ENCODE results near the gene TBCC.
"Not testable (repeated sequence)": the region's sequence is repeated elsewhere in the genome, so short reads cannot be mapped to it uniquely, and the experiment has no call there.

TBCC gene, protein sequence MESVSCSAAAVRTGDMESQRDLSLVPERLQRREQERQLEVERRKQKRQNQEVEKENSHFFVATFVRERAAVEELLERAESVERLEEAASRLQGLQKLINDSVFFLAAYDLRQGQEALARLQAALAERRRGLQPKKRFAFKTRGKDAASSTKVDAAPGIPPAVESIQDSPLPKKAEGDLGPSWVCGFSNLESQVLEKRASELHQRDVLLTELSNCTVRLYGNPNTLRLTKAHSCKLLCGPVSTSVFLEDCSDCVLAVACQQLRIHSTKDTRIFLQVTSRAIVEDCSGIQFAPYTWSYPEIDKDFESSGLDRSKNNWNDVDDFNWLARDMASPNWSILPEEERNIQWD

DNA sequence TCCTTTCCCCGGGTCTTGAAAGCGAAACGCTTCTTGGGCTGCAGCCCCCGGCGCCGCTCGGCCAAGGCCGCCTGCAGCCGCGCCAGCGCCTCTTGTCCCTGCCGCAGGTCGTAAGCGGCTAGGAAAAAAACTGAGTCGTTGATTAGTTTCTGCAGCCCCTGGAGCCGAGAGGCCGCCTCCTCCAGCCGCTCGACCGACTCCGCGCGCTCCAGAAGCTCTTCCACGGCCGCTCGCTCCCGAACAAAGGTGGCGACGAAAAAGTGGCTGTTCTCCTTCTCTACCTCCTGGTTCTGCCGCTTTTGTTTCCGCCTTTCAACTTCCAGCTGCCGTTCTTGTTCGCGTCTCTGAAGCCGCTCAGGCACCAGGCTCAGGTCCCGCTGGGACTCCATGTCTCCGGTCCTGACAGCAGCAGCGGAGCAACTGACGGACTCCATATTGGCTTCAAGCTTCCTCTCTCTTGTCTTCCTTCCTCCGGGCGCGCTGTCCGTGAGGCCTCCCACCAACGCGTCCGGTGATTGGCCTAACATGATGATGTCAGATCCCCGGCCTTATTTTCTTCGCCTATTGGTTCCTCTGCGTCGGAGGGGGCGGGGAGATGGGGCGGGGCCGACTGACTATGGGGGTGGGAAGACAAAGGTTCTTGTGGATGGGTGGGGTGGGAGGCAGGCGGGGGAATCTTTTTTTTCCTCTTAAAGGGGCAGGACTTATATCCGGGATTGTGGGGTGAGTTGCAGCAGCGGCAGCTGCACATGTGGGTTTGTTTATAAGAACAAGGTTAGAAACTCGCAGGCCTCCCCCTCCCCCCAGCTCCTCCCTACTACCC, at the start of gene TBCC:
Gene TBCC, minus strand, starts transcription at position 464 of the 823 bp plus-strand sequence. Its CDS starts 30 bp downstream, at position 434.
- peak; percentile 81 to 83 for DNase-seq (ENCODE audit: low read depth in 2 of 2)

DNA sequence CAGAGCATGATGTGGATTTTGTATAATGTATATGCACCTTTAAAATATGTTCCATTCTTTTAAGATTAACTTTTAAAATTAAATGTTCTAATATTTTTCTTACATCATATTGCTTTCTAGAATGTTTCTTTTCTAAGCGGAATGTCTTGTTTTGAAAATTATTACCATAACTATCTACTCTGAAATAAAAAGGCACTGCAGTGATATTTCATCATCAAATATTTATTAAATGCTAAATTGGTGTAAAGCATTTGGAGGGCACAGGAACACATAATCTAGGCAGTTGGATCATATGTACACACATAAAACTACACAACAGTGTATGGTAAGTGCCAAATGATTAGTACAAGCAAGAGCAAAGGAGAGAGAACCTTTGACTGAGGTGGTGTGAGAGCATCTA, 49.7 kb upstream of the TBCC start:
- DNase-seq (ENCODE audit: low read depth in 2 of 2): no peak

DNA sequence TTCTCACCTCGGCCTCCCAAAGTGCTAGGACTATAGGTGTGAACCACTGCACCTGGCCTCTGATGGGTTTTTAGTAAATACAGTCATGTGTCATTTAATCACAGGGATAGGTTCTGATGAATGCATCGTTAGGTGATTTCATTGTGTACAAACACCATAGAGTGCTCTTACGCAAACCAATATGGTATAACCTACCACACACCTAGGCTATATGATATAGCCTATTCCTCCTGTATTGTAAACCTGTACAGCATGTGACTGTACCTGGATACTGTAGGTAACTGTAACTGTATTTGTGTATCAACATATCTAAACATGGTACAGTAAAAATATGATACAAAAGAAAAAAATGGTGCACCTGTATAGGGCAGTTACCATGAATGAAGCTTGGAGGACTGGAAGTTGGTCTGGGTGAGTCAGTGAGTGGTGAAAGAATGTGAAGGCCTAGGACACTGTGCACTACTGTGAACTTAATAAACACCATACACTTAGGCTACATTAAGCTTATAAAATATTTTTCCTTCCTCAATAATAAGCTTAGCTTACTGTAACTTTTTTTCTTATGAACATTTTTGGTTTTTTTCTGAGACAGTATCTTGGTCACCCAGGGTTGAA, 45.9 kb upstream of the TBCC start:
- no peak for DNase-seq (ENCODE audit: low read depth in 2 of 2)

DNA sequence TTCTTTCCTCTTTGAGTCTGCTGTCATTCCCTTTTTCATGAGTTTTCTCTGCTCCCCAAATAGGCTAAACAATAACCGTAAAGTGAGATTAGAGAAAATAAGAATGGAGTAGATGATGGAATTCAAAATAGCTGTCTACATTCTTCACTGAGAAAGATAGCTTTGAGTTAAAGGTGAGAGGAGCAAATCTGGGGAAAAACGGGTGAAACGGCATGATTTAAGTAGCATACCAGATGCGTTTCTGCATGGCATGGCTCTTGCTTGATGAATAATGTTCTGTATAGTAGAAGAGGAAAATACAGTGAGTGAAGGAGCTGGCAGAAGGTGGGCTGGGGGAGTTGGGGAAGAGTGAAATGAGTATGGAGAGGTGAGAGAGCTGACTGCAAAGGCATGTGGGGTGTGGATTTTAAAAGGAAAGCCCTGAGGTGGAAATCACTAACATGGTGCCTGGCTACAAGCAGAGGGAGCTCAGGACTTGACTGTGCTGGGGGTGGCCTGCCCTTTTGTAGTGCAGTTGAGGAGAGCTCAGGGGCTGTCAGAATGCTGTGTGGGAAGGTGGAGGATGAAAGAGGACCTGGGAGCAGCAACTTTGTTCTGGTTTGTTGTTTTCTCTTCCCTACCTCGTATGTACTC, 44.8 kb upstream of the TBCC start:
- DNase-seq (ENCODE audit: low read depth in 2 of 2): no peak

DNA sequence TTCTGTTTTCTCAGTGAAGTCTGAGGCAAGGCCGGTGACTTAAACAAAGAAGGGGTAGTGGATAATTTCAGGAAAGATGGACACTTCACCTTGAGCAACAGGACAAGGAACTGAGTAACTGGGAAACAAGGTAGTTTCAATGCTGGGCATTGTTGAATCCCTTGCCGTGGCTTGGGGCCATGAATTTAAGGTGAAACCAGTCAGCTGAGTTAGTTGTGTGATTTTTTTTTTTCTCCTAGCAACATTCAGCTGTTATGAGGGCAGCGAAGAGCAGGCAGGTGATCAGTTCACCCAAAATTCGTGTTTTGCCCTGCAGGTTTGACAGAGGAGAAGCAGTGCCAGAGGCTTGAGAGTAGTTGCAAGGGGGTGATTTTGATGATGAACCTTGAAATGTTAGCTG, 42.8 kb upstream of the TBCC start:
- no peak for DNase-seq (ENCODE audit: low read depth in 2 of 2)

DNA sequence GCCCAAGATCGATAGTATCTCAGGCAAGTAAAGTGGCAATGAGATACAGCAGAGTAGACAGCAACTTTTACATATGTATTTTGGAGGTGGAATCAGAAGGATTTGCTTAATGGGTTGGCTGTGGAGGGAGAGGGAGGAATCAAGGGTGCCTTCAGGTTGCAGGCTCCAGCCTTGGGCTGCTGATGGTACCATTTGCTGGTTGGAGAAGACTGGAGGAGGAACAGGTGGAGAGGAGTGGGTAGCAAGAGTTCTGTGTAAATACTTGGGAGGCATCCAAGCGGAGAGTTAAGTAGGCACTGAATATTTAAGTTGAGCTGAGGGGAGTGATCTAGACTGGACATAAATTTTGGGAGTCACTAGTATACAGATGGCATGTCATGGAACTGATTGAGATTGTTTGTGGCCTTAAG, 41.2 kb upstream of the TBCC start:
- DNase-seq (ENCODE audit: low read depth in 2 of 2): no peak

DNA sequence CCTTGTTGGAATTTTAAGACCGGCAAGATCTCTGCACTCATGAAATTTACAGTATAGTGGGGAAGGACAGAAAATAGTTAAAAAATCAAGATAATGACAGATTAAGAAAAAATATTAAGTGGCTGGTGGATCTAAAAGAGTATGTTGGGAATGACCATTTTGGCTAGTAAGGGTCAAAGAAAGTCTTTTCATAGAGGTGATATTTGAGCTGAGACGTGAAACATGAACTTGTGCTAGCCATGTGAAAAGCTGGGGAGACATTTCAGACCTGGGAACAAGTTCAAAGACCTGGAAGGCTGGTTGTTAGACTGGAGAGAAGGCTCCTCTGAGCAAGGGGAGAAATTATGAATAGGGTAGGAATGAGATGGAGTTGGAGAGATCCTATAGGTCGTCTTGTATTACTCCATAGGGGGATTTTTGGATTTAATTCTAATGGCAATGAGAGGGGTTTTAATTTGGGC, 40.7 kb upstream of the TBCC start:
- DNase-seq (ENCODE audit: low read depth in 2 of 2): no peak

DNA sequence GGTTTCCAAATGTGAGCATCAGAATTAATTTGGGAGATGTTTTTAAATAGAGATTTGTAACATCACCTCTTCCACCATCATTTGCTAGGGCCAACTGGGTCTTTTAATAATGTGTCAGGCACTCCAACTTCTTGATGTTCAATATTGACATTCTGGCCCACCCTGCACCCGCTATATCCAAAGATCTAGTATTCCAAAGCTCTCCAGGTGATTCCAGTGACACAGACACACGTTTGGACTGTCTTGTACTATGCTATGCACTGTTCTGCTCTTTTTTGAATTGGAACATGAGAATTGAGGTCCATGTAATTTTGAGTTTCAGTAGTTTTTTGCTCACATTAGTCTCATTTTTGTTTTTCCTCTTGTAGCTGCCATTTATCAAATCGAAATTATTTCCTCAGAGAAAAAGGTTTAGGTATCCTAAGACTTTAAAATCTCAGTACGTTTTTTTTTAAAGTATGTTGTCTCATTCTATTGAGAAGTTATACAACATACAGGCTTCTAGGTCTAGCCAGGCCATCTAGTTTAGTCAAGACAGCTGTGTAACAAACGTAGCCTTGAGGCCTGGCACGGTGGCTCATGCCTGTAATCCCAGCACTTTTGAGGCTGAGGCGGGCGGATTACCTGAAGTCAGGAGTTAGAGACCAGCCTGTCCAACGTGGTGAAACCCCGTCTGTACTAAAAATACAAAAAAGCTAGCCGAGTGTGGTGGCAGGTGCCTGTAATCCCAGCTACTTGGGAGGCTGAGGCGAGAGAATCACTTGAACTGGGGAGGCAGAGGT, 39.0 kb upstream of the TBCC start:
- DNase-seq (ENCODE audit: low read depth in 2 of 2): no peak

DNA sequence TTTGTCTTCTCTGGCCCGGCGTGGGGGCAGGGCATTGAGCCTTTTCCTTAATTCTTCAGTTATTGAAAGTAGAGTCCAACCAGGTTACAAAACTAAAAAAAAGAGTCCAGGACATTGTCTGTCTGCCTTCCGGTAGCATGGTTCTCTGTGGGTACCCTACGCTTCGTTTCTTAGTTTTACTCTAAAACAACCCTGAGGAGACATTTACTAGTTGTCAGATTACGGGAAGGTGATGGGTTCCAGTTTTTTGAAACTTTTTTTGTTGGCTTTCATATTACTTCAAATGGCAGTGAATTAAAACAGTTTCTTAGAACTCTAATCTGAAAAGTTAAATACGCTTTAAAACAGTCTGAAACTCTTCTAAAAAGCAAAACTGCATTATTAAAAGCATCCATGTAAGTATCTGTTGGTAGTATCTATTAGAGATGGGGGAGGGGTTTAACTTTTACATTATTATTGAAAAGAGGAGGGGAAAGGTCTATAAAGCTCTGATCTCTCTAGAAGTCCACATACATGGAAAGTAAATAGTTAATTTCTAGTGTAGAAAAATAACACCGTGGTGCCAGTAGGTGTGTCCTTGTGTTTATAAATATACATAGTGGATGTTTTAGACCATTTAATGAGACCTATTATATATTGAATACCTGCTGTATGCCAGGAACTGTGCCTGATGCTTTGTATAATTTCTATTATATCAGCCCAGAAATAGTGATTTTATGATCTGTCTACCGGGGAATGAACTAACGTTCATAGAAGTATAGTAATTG, 38.2 kb upstream of the TBCC start:
- DNase-seq (ENCODE audit: low read depth in 2 of 2): no peak

DNA sequence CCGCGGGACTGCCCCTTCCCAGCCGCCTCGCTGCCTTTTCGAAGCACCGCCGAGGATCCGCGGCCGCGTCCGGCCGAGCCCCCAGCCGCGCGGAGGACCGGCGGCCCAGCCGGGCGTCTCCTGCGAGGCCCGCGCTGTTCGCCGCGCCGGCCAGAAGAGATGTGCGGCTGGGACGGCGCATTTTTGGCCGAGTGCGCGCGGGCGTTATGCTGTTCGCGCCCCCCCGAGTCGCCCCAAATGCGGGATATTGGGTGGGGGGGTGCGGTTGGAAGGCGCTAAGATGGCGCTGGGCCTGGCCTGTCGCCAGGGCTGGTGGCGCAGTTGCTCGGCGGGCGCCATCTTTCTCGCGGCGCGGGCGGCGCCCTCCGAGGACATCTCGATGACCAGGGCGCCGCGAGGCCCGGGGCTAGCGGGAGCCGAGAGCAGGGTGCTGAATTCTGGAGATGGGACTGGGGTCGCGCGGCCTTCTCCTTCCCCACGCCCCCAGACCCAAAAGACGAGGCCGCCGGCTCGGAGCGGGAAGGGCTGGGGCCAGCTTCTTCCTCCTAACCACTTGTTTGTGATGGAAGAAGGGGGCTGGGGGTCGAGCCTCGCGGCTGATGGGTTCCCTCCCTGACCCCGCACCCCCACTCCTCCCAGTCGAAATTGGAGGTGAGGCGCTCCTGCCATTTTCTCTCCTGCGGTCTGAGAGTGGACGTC, 37.4 kb upstream of the TBCC start:
- DNase-seq (ENCODE audit: low read depth in 2 of 2): peak; percentile 55 to 58

DNA sequence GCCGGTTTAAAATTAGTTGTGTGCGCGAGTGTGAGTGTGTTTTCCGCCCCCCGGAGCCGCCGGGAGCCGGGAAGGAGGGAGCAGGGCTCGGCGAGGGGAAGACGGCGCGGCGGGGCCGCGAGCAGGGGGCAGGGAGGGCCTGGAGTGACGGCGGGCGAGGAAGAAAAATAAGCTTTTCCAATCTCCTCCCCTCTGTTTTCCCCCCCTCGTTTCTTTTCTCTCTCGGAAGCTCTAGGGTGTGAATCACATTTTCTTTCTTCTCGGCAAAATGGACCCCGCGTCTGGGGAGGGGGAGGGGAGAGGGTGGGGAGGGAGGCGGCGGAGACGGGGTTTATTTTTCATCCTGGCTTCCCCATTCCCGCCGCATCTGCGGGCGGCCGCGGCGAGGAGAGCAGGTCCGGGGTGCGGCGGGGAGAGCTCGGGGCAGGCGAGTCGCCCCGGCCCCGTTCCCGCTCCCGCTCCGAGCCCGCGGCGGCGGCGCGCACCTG, 36.8 kb upstream of the TBCC start:
- peak; percentile 56 to 61 for DNase-seq (ENCODE audit: low read depth in 2 of 2)

DNA sequence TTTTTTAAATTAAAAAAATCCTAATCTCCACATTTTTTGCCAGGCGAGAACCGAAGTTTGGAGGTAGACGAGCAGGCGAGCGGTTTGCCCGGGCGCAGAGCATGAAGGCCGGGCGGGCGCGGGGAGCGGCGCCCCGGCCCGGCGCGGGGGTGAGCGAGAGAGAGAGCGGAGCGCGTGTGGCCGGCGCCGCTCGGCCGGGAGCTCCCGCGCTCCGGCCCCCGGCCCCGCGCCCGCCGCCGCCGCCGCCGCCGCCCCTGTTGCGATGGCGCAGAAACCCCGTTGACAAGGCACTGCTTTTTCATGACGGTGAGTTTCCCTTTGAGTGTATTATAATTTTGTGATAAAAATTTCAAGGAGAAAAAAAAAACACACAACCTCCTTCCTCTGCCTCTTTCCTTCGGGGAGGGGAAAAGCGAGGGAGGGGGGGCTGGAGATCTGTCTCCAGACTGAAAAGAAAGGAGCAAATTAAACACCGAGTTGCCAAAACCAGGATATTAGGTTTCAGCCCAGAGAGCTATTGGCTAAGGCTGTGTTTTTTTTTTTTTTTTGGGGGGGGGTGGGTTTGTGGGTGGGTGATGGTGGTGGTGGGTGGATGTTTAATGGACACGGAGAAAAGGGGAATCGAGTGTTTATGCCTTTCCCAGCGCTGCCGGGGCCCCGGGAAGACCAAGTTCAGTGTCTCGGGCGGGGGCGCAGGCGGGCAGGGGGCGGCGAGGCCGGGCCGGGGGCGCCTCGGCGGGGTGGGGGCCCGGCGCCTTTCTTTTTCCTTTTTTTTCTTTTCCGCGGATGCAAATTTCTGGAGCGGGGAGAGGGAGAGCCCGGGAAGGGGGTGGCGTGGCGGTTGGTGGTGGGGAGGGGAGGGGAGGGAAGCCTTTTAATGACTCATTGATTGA, 36.1 kb upstream of the TBCC start, which contains the start of gene BICRAL:
Gene BICRAL, plus strand, starts transcription at position 257 of the 893 bp plus-strand sequence. CDS start 39,971 bp downstream, outside the sequence.
- peak; percentile 51 to 58 for DNase-seq (ENCODE audit: low read depth in 2 of 2)

DNA sequence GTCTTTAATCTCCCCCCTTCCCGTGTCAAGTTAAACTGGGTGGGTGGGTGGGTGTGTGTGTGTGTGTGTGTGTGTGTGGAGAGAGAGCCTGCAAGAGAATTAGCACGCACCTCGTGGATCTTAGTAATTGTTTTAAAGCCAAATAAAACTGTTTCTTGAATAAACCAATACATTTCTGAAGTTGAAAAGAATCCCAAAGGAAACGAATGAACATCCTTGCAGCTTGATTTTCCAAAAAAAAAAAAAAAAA, 35.6 kb upstream of the TBCC start:
- DNase-seq (ENCODE audit: low read depth in 2 of 2): no peak

DNA sequence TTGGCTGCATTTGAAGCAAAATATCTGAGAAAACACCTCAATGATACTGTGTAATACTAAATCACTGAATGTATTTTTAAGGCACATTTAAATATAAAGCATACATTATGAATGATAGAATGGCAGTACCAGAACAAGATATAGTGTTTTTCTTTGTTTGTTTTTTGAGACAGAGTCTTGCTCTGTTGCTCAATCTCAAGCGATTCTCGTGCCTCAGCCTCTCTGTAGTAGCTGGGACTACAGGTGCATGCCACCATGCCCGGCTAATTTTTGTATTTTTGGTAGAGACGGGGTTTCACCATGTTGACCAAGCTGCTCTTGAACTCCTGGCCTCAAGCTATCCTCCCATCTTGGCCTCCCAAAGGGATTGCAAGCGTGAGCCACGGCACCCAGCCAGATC, 33.6 kb upstream of the TBCC start:
- DNase-seq (ENCODE audit: low read depth in 2 of 2): no peak

DNA sequence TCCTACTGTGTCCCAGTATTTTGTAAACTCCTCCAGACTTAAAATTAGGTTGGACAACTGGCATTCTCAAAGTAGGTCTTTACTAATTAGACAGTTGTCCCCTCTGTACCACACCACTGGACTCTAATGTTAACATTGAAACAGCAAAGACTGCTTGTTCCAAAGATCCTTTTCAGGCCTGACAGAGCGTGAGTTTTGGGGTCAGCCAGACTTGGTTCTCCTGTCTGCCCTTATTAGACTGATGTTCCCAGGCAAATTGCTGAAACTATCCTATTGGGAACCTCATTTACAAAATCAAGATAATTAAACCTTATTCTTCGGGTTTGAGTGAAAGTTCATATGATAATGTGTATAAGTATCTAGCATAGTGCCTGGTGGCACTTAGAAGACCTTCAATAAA, 32.2 kb upstream of the TBCC start:
- no peak for DNase-seq (ENCODE audit: low read depth in 2 of 2)

DNA sequence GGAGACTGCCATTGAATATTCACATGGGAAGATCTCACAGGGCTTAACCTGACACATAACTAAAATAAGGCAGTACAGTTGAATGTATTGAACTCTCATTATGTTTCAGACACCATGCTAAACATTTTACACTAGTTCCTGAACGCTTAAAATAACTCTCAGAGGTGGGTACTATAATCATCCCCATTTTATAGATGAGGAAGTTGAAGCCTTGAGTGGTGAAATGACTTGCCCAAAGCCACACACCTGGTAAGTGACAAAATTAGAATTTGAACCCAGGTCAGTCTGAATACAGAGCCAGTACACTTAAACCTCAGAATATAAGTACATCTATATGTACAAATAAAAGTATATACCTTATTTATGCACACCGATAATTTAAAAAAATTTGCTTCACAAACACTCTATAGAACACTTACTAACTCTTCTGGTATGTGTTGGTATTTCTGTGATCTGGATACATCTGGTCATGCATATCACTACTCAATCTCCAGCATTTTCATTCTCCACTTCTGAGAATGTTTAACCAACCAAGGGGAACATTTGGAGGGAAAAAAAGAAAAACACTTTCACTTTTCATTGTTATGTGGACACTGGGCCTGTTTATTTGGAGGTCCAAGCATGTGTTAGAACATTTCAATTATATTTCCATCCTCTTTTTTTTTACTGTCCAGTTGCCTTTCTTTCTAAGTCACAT, 31.4 kb upstream of the TBCC start:
- DNase-seq (ENCODE audit: low read depth in 2 of 2): no peak

DNA sequence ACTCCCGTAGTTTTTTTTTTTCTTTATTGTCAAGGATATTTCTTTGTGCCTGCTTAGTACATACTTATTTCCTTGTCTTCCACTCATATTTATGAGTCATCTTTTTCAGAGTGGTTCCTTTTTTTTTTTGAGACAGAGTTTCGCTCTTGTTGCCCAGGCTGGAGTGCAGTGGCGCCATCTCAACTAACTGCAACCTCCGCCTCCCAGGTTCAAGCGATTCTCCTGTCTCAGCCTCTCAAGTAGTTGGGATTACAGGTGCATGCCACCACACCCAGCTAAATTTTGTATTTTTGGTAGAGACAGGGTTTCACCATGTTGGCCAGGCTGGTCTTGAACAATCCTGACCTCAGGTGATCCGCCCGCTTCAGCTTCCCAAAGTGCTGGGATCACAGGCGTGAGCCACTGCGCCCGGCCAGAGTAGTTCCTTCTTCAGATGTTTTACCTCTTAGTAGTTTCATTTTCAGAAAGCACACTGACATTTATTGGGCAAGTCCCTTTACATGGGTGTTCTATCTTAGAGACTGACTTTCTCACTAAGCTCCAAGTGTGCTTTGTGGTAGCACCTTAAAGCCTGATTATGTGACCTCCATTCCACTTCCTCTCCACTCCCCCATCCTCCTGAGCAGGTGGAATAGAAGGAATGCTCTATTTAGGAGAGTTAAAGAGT, 29.1 kb upstream of the TBCC start:
- not testable (repeated sequence) for DNase-seq (ENCODE audit: low read depth in 2 of 2)

DNA sequence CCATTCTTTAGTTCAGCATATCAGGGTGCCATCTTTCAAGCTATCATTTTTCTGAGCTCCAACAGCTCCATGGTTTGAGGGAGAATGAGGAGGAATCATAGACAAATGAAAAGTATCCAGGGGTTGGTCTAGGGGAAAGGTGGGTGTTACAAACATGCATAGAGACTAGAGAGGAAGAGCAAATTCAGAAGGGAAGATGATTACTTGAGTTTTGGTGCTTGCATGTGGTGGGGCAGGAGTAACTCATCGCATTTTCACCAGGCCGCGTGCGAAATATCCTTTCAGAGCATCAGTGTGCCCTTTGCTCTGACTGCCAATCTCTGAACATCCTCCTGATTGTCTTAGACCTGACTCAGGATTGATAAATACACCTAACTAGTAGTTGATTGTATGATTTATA, 28.3 kb upstream of the TBCC start:
- no peak for DNase-seq (ENCODE audit: low read depth in 2 of 2)
